Measurements from ENCODE around the gene VPS18.
A peak's percentile ranks its signal among the peaks of the same experiment; 100 is the strongest.

VPS18 gene

GRCh38 chr15:40902605-40903561, 8.6 kb downstream of the VPS18 start:
- DNase-seq: no peak

- DNase-seq: no peak
Measured at GRCh38 chr15:40904552-40905201, 10.4 kb downstream of the VPS18 start.

- DNase-seq: peak; percentile 35 to 76 (median 64)
Measured at GRCh38 chr15:40906091-40906990, 12.1 kb downstream of the VPS18 start.

- peak; percentile 30 to 71 (median 52) for DNase-seq
Measured at GRCh38 chr15:40906991-40907802, 12.9 kb downstream of the VPS18 start.

- no peak for DNase-seq
Measured at GRCh38 chr15:40908095-40908494, 13.8 kb downstream of the VPS18 start.

- DNase-seq: no peak
Measured at GRCh38 chr15:40909662-40910630, 15.7 kb downstream of the VPS18 start.

- DNase-seq: no peak
Measured at GRCh38 chr15:40911141-40911540, 16.9 kb downstream of the VPS18 start.

GRCh38 chr15:40911693-40912092, 17.4 kb downstream of the VPS18 start:
- DNase-seq: no peak

GRCh38 chr15:40912478-40912877, 18.2 kb downstream of the VPS18 start:
- no peak for DNase-seq

- no peak for DNase-seq
Measured at GRCh38 chr15:40914013-40914412, 19.8 kb downstream of the VPS18 start.

GRCh38 chr15:40914486-40914885, 20.2 kb downstream of the VPS18 start:
- DNase-seq: no peak

GRCh38 chr15:40915116-40915661, 20.9 kb downstream of the VPS18 start:
- no peak for DNase-seq

- DNase-seq: no peak
Measured at GRCh38 chr15:40915679-40916078, 21.4 kb downstream of the VPS18 start.

GRCh38 chr15:40917585-40917984, 23.3 kb downstream of the VPS18 start:
- DNase-seq: no peak

- no peak for DNase-seq
Measured at GRCh38 chr15:40918146-40918798, 24.0 kb downstream of the VPS18 start.

- DNase-seq: no peak
Measured at GRCh38 chr15:40918799-40919392, 24.6 kb downstream of the VPS18 start.

- DNase-seq: no peak
Measured at GRCh38 chr15:40921949-40922607, 27.8 kb downstream of the VPS18 start.

- DNase-seq: no peak
Measured at GRCh38 chr15:40922608-40923005, 28.4 kb downstream of the VPS18 start.

- no peak for DNase-seq
Measured at GRCh38 chr15:40923551-40923950, 29.3 kb downstream of the VPS18 start.

Measured in stimulated activated naive CD4-positive, alpha-beta T cell (primary cell).